ENCODE measurements around the gene DCLK2.

- TF ChIP-seq CTCF (IDR thresholded peaks at IDR 0.05) (no peak), POLR2A (IDR thresholded peaks at IDR 0.05) (no peak)
Observed at GRCh38 chr4:150255610-150256224, 177.5 kb downstream of the DCLK2 start.

Measured in ovary (tissue), 3 donors.